Natural killer cell treated with Interleukin-12 subunit alpha and Interleukin-12 subunit beta and Interleukin-15 and Interleukin-18, amount 100 ng/mL, for 72 hours (primary cell): ENCODE data around the gene MPDU1. TPM values are rescaled to one million over a fixed set of nuclear protein-coding genes. Genes with fewer than 3 reads are reported as not detected.

Source experiments
- ATAC-seq, 2 donors: fragments of 150-1000 bp; cut with Tn5 transposase in 1 of 2; sonication (Bioruptor Pico), chemical (Tn5 transposase) in 1 of 2; 2 replicates each; pipeline ENCODE4 v1.10.0; 2021
- DNase-seq: peaks from one replicate; pipeline ENCODE4 v3.0.0; 2022; ENCODE audit warnings: low spot score
- H3K27ac Mint-ChIP-seq, 2 donors: 1 replicate in 1 of 2; 2 replicates in 1 of 2; pipeline ENCODE4 v1.8.0; 2022; ENCODE audit warnings: mixed read lengths in 2 of 2, mild to moderate bottlenecking in 1 of 2, moderate library complexity in 1 of 2
- H3K27me3 Mint-ChIP-seq, 2 donors: 1 replicate in 1 of 2; 2 replicates in 1 of 2; pipeline ENCODE4 v1.8.0; 2022; ENCODE audit warnings: mixed read lengths in 2 of 2
- H3K36me3 Mint-ChIP-seq: one replicate; pipeline ENCODE4 v1.8.0; 2022; ENCODE audit warnings: mixed read lengths
- H3K4me1 Mint-ChIP-seq, 2 donors: 1 replicate in 1 of 2; 2 replicates in 1 of 2; pipeline ENCODE4 v1.8.0; 2022; ENCODE audit warnings: low read depth in 2 of 2, mixed read lengths in 2 of 2, mild to moderate bottlenecking in 1 of 2
- H3K4me3 Mint-ChIP-seq: one replicate; pipeline ENCODE4 v1.8.0; 2022; ENCODE audit warnings: mixed read lengths
- H3K9me3 Mint-ChIP-seq: 2 replicates; pipeline ENCODE4 v1.8.0; 2022; ENCODE audit warnings: mixed read lengths
- total RNA-seq, 2 donors: library from RNA; stranded (reverse); gene quantifications; one replicate each; pipeline ENCODE4 v1.2.3, GENCODE V29; 2022

The MPDU1 gene
- total RNA-seq, 2 donors from 2014 or later: 82.7 to 95.5 TPM

DNA sequence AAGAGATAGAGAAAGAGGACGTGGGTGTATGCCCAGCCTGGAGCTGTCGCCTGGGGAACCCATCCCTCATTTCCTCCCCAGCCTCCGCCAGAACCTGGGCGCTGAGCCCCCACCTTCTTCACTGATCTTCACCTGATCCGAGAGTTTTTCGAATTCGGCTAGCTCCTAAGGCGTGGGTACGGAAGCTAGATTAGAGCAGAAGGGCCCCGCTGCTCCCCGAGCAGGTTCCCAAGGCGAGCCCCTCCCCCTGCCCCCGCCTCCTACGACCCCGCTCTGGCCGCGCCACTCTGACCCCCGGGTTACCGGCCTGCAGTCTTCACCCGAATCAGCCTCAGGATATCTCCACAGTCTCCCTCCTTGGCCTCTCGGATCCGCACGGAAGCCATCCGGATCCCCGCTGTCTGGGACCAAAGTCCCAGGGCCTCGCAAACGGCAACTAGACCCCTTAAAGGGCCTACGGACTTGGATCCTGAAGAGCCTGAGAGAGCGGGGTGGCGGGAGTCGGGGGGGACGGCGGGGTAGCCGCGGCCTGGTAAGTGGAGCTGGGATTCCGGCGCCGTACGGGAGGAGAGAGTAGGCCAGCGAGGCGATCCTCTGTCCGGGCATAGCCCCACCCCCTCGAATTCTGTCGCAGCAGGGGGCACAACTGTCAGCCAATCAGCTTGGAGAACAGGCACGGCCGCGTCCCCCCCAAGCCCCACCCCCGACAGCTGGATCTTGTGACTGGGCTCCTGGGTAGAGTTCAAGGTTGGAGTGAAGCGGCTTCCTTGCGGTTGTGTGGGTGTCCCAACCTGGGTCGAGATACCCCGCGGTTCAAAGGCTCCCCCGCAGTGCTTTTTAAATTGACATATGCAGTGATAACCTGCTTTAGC is 43.8 kb downstream of the MPDU1 start, which contains the start of gene SAT2:
Gene SAT2 (minus strand): TSS at position 572 of the 872 bp plus-strand sequence. CDS start 186 bp downstream, at position 386.
- no peaks in the 10 kb centered on the region for H3K27me3 Mint-ChIP-seq
- H3K4me3 Mint-ChIP-seq: peak within 1 kb of the TSS; percentile 90
- no peaks in the 10 kb centered on the region for H3K36me3 Mint-ChIP-seq
- peaks cover 7 to 10% of the 10 kb centered on the region in 2 donors for H3K4me1 Mint-ChIP-seq
- H3K9me3 Mint-ChIP-seq: no peaks in the 10 kb centered on the region
- ATAC-seq (peak; percentile 99), DNase-seq (peak; percentile 92)
- H3K27ac Mint-ChIP-seq: peak within 1 kb of the TSS; percentile 50 to 86

DNA sequence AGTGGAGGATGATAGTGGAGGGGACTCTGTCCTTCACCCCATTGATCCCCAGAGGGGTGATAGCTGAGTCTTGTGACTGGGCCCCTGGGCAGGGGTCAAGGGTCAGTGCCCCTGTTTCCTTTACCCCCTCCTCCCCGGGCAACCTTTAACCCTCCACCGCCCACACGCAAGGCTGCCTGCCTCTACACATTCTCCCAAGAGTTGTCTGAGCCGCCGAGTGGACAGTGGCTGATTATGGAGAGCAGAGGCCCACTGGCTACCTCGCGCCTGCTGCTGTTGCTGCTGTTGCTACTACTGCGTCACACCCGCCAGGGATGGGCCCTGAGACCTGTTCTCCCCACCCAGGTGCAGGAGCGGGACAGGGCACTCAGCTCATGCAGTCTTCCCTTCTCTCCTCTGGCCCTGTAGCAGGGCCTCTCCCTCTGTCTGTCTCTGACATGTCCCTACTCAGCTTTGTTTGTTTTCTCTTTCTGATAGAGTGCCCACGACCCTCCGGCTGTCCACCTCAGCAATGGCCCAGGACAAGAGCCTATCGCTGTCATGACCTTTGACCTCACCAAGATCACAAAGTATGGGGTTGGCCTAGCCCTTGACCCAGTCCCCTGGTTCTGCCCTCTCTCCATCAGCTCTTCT is 46.4 kb downstream of the MPDU1 start, which contains the start of gene SHBG:
Gene SHBG (plus strand): TSS at position 197 of the 633 bp plus-strand sequence. CDS start 38 bp downstream, at position 235.
- ATAC-seq: no peak

DNA sequence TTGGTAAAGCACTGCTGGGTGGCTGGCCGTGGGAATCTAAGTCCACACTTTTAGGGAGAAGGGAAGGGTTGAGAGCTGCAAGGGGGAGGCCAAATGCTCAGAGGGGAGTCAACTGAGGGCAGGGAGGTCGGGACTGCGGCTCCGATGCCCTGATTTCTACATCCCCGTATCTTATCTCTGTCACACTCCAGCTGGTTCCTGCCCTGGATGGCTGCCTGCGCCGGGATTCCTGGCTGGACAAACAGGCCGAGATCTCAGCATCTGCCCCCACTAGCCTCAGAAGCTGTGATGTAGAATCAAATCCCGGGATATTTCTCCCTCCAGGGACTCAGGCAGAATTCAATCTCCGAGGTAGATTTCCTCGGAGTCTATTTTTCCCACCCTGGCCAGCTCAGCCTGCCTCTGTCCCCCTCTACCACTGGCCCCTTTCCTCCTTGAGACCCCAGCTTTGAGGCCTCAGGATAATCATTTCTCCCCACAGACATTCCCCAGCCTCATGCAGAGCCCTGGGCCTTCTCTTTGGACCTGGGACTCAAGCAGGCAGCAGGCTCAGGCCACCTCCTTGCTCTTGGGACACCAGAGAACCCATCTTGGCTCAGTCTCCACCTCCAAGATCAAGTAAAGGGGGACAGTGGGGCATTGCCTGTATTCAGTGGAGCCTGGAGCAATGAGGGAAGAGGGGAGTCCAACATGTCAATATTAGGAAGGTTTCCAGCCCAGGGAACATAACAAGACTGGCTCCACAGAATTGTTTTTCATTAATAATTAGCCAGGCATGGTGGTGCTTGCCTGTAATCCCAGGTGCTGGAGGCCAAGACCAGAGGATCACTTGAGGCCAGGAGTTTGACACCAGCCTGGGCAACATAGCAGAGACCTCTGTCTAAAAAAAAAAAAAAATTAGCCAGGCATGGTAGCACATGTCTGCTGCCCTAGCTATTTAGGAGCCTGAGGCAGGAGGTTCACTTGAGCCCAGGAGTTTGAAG is 48.0 kb downstream of the MPDU1 start:
- no peak overlapping the region for H3K4me3 Mint-ChIP-seq
- no peaks in the 10 kb centered on the region for H3K9me3 Mint-ChIP-seq
- ATAC-seq (no peak), DNase-seq (no peak)
- no peaks in the 10 kb centered on the region for H3K27me3 Mint-ChIP-seq
- H3K4me1 Mint-ChIP-seq: peaks cover 5% of the 10 kb centered on the region in 2 donors
- H3K27ac Mint-ChIP-seq: no peak overlapping the region
- no peaks in the 10 kb centered on the region for H3K36me3 Mint-ChIP-seq

More for the DNA sequence above, 46.4 kb downstream of the MPDU1 start, which contains the start of gene SHBG:
- H3K9me3 Mint-ChIP-seq: no peaks in the 10 kb centered on the region
- H3K36me3 Mint-ChIP-seq: no peaks in the 10 kb centered on the region
- H3K4me3 Mint-ChIP-seq: no peak within 1 kb of the TSS
- H3K27ac Mint-ChIP-seq: no peak within 1 kb of the TSS
- peaks cover 7 to 10% of the 10 kb centered on the region in 2 donors for H3K4me1 Mint-ChIP-seq
- no peak for DNase-seq
- H3K27me3 Mint-ChIP-seq: no peaks in the 10 kb centered on the region

DNA sequence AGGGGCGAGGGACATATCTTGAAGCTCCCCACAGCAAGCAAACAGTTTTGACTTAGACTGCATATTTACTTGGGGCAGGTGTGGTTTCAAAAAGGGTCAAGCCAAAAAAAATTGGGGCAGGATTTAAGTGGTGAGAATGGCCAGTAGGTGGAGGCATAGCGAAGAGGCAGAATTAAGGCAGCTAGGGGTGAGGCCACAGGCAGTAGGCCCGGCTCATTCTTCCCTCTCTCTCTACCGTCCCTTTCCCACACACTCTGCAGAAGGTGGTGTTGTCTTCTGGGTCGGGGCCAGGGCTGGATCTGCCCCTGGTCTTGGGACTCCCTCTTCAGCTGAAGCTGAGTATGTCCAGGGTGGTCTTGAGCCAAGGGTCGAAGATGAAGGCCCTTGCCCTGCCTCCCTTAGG is 48.8 kb downstream of the MPDU1 start:
- Mint-ChIP-seq H3K27ac (no peak overlapping the region), H3K4me3 (no peak overlapping the region)
- no peak for ATAC-seq

DNA sequence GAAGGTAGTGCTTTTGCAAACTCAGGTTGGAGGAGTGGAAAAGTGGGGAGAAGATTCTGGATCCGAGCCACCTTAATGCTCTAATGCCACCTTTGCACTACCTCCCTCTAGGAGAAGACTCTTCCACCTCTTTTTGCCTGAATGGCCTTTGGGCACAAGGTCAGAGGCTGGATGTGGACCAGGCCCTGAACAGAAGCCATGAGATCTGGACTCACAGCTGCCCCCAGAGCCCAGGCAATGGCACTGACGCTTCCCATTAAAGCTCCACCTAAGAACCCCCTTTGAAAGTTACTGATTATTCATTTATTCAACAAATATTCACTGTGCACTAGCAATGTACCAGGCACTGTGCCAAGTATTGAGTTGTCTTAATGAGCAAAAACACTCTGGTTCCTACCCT is 49.4 kb downstream of the MPDU1 start:
- no peak for ATAC-seq
- Mint-ChIP-seq H3K27ac (no peak overlapping the region), H3K9me3 (no peaks in the 10 kb centered on the region), H3K4me3 (no peak overlapping the region), H3K36me3 (no peaks in the 10 kb centered on the region), H3K27me3 (no peaks in the 10 kb centered on the region), H3K4me1 (no peaks in the 10 kb centered on the region)
- no peak for DNase-seq

More for the DNA sequence above, 48.8 kb downstream of the MPDU1 start:
- H3K9me3 Mint-ChIP-seq: no peaks in the 10 kb centered on the region
- H3K27me3 Mint-ChIP-seq: no peaks in the 10 kb centered on the region
- H3K4me1 Mint-ChIP-seq: no peaks in the 10 kb centered on the region
- H3K36me3 Mint-ChIP-seq: no peaks in the 10 kb centered on the region
- DNase-seq: no peak

DNA sequence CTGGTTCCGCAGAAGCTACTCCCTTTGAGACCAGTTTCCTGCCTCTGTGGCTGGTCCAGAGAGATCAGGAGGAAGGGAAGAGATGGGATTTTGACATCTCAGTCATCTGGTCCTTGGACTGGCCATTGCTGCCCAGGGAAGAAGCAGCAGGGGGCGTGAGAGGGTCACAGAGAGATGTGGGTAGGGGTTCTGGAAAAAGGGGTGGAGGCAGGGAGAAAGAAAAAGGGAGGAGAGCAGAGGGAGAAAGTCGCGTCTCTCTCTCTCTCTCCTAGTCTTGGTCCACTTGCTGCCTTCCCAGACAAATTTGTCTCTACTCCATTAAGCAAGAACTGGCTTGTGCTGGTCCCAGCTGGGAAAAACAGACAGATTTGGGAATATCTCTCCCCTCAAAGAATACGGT is 50.7 kb downstream of the MPDU1 start:
- no peak for DNase-seq
- Mint-ChIP-seq H3K27ac (no peak overlapping the region), H3K4me1 (no peaks in the 10 kb centered on the region), H3K9me3 (no peaks in the 10 kb centered on the region), H3K4me3 (no peak overlapping the region), H3K27me3 (no peaks in the 10 kb centered on the region), H3K36me3 (no peaks in the 10 kb centered on the region)
- no peak for ATAC-seq

DNA sequence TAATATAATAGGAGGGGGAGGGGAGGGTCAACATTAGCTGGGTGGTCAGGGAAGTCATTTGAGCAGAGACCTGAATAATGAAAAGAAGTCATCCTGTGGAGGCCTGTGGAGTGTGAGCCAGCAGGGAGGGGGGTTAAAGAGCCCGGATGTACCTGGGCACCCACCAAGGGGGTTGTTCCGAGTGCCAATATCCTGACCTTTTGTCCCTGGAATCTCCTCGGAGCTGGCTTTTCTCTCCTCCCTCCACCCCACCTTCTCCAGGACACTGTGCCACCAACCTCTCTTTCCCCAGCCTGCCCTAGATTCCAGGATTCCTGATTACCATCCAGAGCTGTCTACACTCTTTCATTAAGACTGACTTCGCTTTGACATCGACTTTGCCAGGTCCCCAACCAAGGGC is 52.5 kb downstream of the MPDU1 start:
- DNase-seq (no peak), ATAC-seq (no peak)
- Mint-ChIP-seq H3K36me3 (no peaks in the 10 kb centered on the region), H3K27ac (no peak overlapping the region), H3K4me1 (no peaks in the 10 kb centered on the region), H3K27me3 (no peaks in the 10 kb centered on the region), H3K9me3 (no peaks in the 10 kb centered on the region), H3K4me3 (no peak overlapping the region)

Other genes starting within 250 kb of the MPDU1 start
- 100 to 1,000 TPM; 240 to 419 TPM for gene ACAP1, start 247.3 kb upstream of the MPDU1 start, total RNA-seq
- 10 to 100 TPM in 1 of 2 donors, 1 to 10 TPM in 1; 6.7 to 13.0 TPM for gene KCTD11, start 231.7 kb upstream of the MPDU1 start, total RNA-seq
- gene TMEM95, start 228.7 kb upstream of the MPDU1 start, total RNA-seq: not detected
- gene TNK1, start 202.8 kb upstream of the MPDU1 start, total RNA-seq: under 1 TPM in 1 of 2 donors, not detected in 1; 0.36 TPM
- 10 to 100 TPM; 32.2 to 48.4 TPM for gene PLSCR3, start 189.3 kb upstream of the MPDU1 start, total RNA-seq
- gene TMEM256, start 179.8 kb upstream of the MPDU1 start, total RNA-seq: 10 to 100 TPM; 40.1 to 51.1 TPM
- gene NLGN2, start 176.0 kb upstream of the MPDU1 start, total RNA-seq: 1 to 10 TPM; 2.3 to 7.7 TPM
- gene SPEM1, start 163.5 kb upstream of the MPDU1 start, total RNA-seq: not detected
- not detected for gene SPEM2, start 158.2 kb upstream of the MPDU1 start, total RNA-seq
- not detected for gene SPEM3, start 155.0 kb upstream of the MPDU1 start, total RNA-seq
- gene TMEM102, start 148.4 kb upstream of the MPDU1 start, total RNA-seq: 10 to 100 TPM; 11.2 to 14.2 TPM
- 1 to 10 TPM; 1.9 to 4.5 TPM for gene FGF11, start 144.3 kb upstream of the MPDU1 start, total RNA-seq
- gene CHRNB1, start 138.8 kb upstream of the MPDU1 start, total RNA-seq: 10 to 100 TPM; 10.4 to 13.7 TPM
- 10 to 100 TPM; 19.7 to 26.1 TPM for gene ZBTB4, start 104.2 kb upstream of the MPDU1 start, total RNA-seq
- gene SLC35G6, start 102.4 kb upstream of the MPDU1 start, total RNA-seq: not detected
- gene POLR2A, start 99.5 kb upstream of the MPDU1 start, total RNA-seq: 100 to 1,000 TPM; 212 to 283 TPM
- gene TNFSF12, start 34.8 kb upstream of the MPDU1 start, total RNA-seq: 10 to 100 TPM; 54.9 to 69.3 TPM
- gene TNFSF13, start 25.1 kb upstream of the MPDU1 start, total RNA-seq: 1 to 10 TPM; 3.1 to 6.8 TPM
- gene SENP3, start 21.9 kb upstream of the MPDU1 start, total RNA-seq: 10 to 100 TPM; 56.2 to 90.1 TPM
- 10 to 100 TPM; 20.8 to 51.1 TPM for gene CD68, start 4.2 kb upstream of the MPDU1 start, total RNA-seq
- under 1 TPM in 1 of 2 donors, not detected in 1; 0.26 TPM for gene SOX15, start 6.2 kb downstream of the MPDU1 start, total RNA-seq
- gene FXR2, start 31.0 kb downstream of the MPDU1 start, total RNA-seq: 10 to 100 TPM; 42.7 to 56.6 TPM
- 10 to 100 TPM; 32.8 to 41.1 TPM for gene SAT2, start 44.0 kb downstream of the MPDU1 start, total RNA-seq
- gene SHBG, start 46.3 kb downstream of the MPDU1 start, total RNA-seq: not detected
- gene ATP1B2, start 67.1 kb downstream of the MPDU1 start, total RNA-seq: under 1 TPM in 1 of 2 donors, not detected in 1; 0.25 TPM
- 100 to 1,000 TPM in 1 of 2 donors, 10 to 100 TPM in 1; 98.2 to 112 TPM for gene TP53, start 103.6 kb downstream of the MPDU1 start, total RNA-seq
- 10 to 100 TPM; 19.4 to 48.2 TPM for gene WRAP53, start 104.6 kb downstream of the MPDU1 start, total RNA-seq
- gene EFNB3, start 121.3 kb downstream of the MPDU1 start, total RNA-seq: not detected
- under 1 TPM in 1 of 2 donors, not detected in 1; 0.10 TPM for gene DNAH2, start 133.9 kb downstream of the MPDU1 start, total RNA-seq